DND-41 (cell line): ENCODE measurements around the gene ZNF326.

Experiments
- EZH2 ChIP-seq: IDR thresholded peaks from 3 replicates; pipeline ENCODE4 v1.6.1; 2012; ENCODE audit warnings: borderline replicate concordance, low read depth, mild to moderate bottlenecking, moderate library complexity, low read length, inconsistent platforms; ENCODE audit not compliant: severe bottlenecking
- TF ChIP-seq, protein P1 (sequence below): IDR thresholded peaks from 2 replicates; pipeline ENCODE4 v1.5.1; 2012; ENCODE audit warnings: borderline replicate concordance, low read length, moderate library complexity, mild to moderate bottlenecking; ENCODE audit not compliant: poor library complexity, severe bottlenecking; ENCODE audit errors: extremely low read depth

DNA sequence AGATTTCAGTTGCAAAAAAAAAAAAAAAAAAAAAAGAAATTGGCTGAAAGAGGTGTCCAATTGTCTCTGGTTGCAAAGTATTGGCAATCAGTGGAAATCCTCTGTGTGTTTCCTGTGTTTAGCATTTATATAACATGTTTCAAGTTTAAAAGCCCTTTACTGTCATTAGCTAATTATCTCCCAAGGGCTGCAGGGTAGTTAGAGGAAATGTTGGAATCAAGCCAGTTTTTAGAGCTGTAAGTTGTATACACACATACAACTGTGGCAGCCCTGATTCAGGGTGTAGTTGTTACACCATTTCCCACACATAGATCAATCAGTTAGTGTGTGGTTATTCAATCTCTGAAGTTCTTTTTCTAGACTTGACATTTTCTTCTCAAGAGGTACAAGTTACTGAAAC is 8.9 kb upstream of the ZNF326 start:
- TF ChIP-seq, protein P1, sequence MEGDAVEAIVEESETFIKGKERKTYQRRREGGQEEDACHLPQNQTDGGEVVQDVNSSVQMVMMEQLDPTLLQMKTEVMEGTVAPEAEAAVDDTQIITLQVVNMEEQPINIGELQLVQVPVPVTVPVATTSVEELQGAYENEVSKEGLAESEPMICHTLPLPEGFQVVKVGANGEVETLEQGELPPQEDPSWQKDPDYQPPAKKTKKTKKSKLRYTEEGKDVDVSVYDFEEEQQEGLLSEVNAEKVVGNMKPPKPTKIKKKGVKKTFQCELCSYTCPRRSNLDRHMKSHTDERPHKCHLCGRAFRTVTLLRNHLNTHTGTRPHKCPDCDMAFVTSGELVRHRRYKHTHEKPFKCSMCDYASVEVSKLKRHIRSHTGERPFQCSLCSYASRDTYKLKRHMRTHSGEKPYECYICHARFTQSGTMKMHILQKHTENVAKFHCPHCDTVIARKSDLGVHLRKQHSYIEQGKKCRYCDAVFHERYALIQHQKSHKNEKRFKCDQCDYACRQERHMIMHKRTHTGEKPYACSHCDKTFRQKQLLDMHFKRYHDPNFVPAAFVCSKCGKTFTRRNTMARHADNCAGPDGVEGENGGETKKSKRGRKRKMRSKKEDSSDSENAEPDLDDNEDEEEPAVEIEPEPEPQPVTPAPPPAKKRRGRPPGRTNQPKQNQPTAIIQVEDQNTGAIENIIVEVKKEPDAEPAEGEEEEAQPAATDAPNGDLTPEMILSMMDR: no peak
- no peak for TF ChIP-seq EZH2
